GM18519 (cell line): ENCODE data around the gene USP40.

Experiments
- ATAC-seq: cut with Tn5 transposase; IDR thresholded peaks from one replicate; pipeline ENCODE4 v1.9.1; 2021; ENCODE audit warnings: mild to moderate bottlenecking, moderate library complexity; ENCODE audit not compliant: unreplicated experiment, low FRiP score

USP40 gene

GRCh38 chr2:233477548-233478433 is 88.8 kb downstream of the USP40 start:
- ATAC-seq = no peak

GRCh38 chr2:233476651-233477547 is 89.7 kb downstream of the USP40 start:
- no peak for ATAC-seq

DNA sequence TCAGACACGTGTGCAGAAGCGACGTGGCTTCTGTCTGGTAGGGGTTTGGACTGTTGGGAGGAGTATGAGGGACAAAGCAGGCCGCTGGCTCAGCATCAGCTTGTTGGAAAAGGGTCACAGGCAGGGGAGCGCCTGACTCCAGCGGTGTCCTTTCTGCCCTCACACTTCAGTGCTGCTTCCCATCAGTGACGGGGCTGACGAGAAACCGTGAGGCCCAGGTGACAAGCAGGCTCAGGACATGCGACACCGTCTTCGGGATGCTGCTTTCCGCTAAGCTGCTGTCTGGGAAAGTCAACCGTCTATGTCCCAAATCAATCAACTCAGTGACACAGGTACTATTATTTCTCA is 90.5 kb downstream of the USP40 start:
- ATAC-seq = no peak

GRCh38 chr2:233474308-233475160 is 92.0 kb downstream of the USP40 start:
- ATAC-seq = no peak

DNA sequence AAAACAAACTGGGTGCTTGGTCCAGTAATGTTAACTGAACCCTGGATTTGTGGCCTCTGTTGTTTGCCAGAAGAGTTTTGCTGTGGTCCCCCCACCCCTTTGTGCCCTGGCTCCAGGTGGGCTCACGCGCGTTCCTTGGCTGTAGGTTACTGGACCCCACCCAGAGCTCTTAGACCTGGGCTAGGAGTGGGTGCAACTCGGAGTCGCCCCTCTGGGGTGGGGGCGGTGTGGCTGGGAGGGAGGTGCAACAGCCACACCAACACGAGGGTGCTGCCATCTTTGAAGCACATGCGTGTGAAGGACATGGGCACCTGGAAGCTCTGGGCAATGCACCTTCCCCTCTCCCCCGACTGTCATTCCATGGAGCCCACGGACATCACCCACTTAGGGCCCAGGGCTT is 92.7 kb downstream of the USP40 start:
- no peak for ATAC-seq

DNA sequence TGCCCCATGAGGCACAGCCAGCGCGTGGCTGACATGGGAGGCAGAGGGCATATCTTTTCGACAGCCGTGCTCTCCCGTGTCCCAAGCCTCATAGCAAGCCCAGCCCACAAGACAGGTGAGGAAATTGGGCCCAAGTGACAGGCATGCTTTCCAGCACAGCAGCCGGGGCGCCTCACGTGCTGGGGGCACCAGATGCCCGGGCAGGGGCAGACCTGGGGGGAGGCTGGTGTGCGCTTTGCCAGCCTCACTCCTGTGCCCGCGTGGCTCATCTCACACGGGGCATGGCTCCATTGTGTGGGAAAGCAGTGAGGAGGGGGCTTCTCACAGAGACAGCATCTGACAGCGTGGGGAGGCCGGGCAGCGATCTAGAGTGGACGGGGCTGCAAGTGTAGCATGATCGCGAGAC is 93.2 kb downstream of the USP40 start:
- ATAC-seq = no peak

GRCh38 chr2:233471291-233472035 is 95.1 kb downstream of the USP40 start:
- ATAC-seq = no peak

DNA sequence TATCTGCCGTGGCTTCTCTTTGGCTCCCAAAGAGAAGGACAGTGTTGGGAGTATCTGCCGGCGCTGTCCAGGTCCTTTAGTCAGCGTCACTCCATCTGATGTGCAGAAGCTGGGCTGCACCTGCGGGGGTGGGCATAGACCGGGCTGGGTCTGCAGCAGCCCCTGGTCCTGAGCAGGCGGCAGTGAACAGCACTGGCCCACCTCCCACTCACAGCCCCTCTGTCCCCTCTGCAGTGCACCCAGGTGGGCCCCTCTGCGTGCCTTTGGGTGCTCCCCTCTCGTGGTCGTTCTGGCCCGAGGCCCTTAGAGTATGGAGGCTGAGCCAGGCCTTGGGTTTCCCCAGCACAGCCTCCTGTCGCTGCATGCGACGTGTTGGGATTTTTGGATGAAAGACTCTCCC is 95.7 kb downstream of the USP40 start:
- no peak for ATAC-seq

DNA sequence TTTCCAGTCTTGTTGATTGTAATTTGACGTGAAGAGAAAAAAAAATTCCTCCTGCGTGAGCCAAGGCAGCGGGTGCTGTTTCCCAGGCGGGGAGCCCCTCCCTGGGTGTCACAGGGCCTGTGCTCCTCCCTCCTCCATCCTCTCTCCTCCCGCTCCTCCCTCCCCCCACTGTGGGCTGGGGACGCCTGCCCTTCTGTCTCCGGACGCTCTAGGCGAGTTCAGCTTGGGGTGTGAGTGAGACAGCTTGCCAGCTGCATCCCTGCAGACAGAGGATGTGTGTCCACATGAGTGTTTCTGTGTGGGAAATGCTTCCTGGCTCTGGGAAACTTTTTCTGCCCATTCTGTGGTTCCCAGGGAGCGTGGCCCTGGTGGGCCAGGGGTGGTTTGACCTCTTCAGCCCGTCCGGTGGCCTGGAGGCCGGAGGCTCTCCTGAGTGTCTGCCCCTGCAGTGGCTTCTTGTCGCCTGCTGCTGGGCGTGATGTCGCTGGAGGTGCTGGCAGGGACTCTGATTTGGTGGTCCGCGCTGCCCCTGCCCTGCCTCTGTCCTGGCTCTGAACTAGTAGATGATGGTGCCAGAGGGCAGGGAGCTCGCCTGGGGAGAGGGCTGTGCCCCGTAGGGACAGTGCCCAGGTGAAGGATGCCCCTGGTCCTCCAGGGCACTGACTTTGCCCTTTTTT is 96.4 kb downstream of the USP40 start:
- no peak for ATAC-seq

DNA sequence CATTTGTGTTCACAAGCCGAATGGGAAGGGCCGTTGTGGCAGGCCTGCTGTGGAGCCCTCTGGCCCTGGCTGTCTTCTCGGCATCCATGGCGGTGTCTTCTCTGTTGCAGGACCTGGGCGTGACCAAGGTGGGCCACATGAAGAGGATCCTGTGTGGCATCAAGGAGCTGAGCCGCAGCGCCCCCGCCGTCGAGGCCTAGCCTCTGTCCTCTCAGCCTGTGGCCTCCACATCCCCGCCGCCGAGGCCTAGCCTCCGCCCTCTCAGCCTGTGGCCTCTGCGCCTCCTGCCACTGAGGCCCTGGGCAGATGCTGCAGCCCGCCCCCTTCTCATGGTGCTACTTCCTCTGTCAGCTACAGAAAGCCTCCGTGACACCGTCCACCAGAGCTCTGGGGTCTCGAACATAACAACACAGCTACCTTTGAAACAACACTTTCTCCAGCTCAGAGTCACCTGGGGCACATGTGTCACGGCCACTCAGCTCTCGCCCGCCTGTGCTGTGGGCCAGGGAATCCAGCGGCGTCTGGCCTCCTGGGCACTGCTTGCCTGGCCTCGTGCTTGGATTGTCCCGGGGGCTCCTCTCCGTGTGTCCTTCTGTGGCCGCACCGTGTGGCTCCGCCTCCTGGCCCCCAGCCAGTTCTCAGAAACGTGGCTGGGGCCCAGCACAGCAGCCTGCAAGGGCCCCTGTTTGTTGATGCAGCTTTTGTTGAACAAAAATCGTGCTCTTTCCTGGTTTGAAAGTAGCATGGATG is 97.1 kb downstream of the USP40 start:
- ATAC-seq = no peak

GRCh38 chr2:233468741-233469110 is 97.9 kb downstream of the USP40 start:
- no peak for ATAC-seq

DNA sequence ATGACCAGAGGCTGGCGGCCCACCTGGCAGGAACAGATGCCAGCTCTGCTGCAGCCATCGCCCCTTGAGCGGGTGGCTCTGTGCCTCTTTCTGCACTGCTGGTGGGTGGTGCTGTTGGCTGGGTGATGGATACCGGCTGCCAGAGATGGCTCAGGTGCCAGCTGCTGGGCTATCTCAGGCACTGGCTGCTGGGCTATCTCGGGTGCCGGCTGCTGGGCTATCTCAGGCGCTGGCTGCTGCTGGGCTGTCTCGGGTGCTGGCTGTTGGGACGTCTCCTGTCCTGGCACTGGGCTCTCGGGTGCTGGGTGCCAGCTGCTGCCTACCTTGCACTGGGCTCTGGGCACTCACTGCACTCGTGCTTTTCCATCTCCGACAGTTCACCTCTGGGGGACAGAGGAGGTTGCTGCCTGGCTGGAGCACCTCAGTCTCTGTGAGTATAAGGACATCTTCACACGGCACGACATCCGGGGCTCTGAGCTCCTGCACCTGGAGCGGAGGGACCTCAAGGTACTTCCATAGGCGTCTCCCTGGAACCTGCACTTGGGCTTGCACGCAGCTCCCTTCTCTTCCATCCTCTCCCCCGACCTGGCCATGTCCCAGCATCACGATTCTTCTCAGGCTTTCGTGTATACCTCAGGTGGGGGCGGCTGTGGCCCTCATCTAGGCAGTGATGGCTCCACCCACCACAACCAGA is 98.4 kb downstream of the USP40 start:
- no peak for ATAC-seq

DNA sequence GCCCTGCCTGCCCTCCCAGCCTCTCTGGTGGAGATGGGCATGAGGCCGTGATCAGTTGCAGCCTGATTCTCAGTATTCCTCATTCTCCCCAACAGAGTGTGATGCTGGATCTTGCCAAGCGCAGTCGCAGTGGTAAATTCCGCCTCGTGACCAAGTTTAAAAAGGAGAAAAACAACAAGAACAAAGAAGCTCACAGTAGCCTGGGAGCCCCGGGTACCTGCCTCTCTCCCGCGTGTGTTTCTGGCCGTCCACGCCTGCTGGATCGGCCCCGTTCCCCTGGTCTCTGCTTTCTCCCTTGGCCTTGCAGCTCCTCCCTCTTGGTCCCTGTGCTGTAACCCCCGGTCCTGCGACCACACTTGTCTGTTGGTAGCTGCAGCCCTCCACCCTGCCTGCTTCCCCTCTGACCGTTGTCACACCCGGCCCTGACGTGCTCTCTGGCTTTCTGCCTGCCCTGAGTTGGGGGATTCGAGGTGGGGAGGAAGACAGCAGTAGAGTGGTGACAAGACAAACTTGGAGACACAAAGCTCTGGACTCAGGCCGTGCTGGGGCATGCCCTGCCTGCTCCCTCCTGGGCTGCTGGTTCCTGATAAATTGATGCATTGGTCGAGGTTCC is 99.5 kb downstream of the USP40 start:
- ATAC-seq = no peak

GRCh38 chr2:233464531-233465240 is 101.9 kb downstream of the USP40 start:
- no peak for ATAC-seq

- no peak for ATAC-seq
These were observed 102.5 kb downstream of the USP40 start for GRCh38 chr2:233464056-233464455.

- ATAC-seq = no peak
These were observed 103.0 kb downstream of the USP40 start for GRCh38 chr2:233463586-233463985.

- ATAC-seq = no peak
These were observed 103.6 kb downstream of the USP40 start for GRCh38 chr2:233462826-233463470.
